HCT116 (cell line): ENCODE results near the gene TRIM23.
"Not testable (repeated sequence)": the region's sequence is repeated elsewhere in the genome, so short reads cannot be mapped to it uniquely, and the experiment has no call there.

Source experiments
- SP1 ChIP-seq: IDR thresholded peaks from 2 replicates; pipeline ENCODE4 v1.6.1; 2012; ENCODE audit warnings: low read depth
- TF ChIP-seq, protein P1 (sequence below), 3 experiments: fragments of 200-600 bp in 1 of 3; sonication (generic) in 1 of 3; IDR thresholded peaks in 2 of 3; conservative IDR thresholded peaks in 1 of 3; 2 replicates each; pipeline ENCODE4 v1.5.1; 2012 to 2017; ENCODE audit warnings: low read depth in 2 of 3, low read length in 2 of 3, antibody characterized with exemption in 1 of 3, borderline replicate concordance in 1 of 3, control low read depth in 1 of 3, mild to moderate bottlenecking in 1 of 3, mixed read lengths in 1 of 3, mixed run types in 1 of 3, moderate library complexity in 1 of 3; ENCODE audit not compliant: insufficient read depth in 1 of 3

- TF ChIP-seq, protein P1, sequence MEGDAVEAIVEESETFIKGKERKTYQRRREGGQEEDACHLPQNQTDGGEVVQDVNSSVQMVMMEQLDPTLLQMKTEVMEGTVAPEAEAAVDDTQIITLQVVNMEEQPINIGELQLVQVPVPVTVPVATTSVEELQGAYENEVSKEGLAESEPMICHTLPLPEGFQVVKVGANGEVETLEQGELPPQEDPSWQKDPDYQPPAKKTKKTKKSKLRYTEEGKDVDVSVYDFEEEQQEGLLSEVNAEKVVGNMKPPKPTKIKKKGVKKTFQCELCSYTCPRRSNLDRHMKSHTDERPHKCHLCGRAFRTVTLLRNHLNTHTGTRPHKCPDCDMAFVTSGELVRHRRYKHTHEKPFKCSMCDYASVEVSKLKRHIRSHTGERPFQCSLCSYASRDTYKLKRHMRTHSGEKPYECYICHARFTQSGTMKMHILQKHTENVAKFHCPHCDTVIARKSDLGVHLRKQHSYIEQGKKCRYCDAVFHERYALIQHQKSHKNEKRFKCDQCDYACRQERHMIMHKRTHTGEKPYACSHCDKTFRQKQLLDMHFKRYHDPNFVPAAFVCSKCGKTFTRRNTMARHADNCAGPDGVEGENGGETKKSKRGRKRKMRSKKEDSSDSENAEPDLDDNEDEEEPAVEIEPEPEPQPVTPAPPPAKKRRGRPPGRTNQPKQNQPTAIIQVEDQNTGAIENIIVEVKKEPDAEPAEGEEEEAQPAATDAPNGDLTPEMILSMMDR (IDR thresholded peaks at IDR 0.05 in 2 of 3, conservative IDR thresholded peaks at IDR 0.05 in 1 of 3; ENCODE audit: borderline replicate concordance in 1 of 3, insufficient read depth in 1 of 3, low read depth in 2 of 3, low read length in 2 of 3): not testable (repeated sequence)
- TF ChIP-seq SP1: not testable (repeated sequence)
Measured at GRCh38 chr5:65601761-65602160, 22.4 kb downstream of the TRIM23 start.
